IPS-18c (cell line): Measurements from ENCODE around the gene ESCO1.

ENCODE experiments used
- H3K4me3 ChIP-seq: 2 replicates; pipeline ENCODE4 v1.7.0; 2013; ENCODE audit warnings: low read depth, mild to moderate bottlenecking, low read length, moderate library complexity; ENCODE audit not compliant: insufficient read depth
- H3K9me3 ChIP-seq: one replicate; pipeline ENCODE4 v1.6.1; 2013; ENCODE audit warnings: mild to moderate bottlenecking, low read length, moderate library complexity; ENCODE audit not compliant: control insufficient read depth, insufficient read depth

Gene ESCO1

GRCh38 chr18:21513292-21513691 lies 87.2 kb downstream of the ESCO1 start:
- H3K9me3 ChIP-seq, result no peaks in the 10 kb centered on the region
- H3K4me3 ChIP-seq, result no peak overlapping the region

GRCh38 chr18:21509062-21509461 lies 91.4 kb downstream of the ESCO1 start:
- H3K9me3 ChIP-seq, result no peaks in the 10 kb centered on the region
- no peak overlapping the region for H3K4me3 ChIP-seq

GRCh38 chr18:21507913-21508701 lies 92.4 kb downstream of the ESCO1 start:
- Histone ChIP-seq H3K9me3 (no peaks in the 10 kb centered on the region), H3K4me3 (no peak overlapping the region)

- Histone ChIP-seq H3K4me3 (no peak overlapping the region), H3K9me3 (no peaks in the 10 kb centered on the region)
These were observed 97.8 kb downstream of the ESCO1 start for GRCh38 chr18:21502661-21503060.

GRCh38 chr18:21499997-21500396 lies 100.5 kb downstream of the ESCO1 start:
- no peak overlapping the region for H3K4me3 ChIP-seq
- H3K9me3 ChIP-seq, result no peaks in the 10 kb centered on the region

- Histone ChIP-seq H3K4me3 (no peak overlapping the region), H3K9me3 (no peaks in the 10 kb centered on the region)
These were observed 104.1 kb downstream of the ESCO1 start for GRCh38 chr18:21496277-21496835.

GRCh38 chr18:21490748-21491147 lies 109.8 kb downstream of the ESCO1 start:
- no peak overlapping the region for H3K4me3 ChIP-seq
- H3K9me3 ChIP-seq, result no peaks in the 10 kb centered on the region

- no peak overlapping the region for H3K4me3 ChIP-seq
- no peaks in the 10 kb centered on the region for H3K9me3 ChIP-seq
These were observed 110.5 kb downstream of the ESCO1 start for GRCh38 chr18:21489919-21490495.

- no peak overlapping the region for H3K4me3 ChIP-seq
- H3K9me3 ChIP-seq, result no peaks in the 10 kb centered on the region
These were observed 111.3 kb downstream of the ESCO1 start for GRCh38 chr18:21489119-21489750.

- Histone ChIP-seq H3K4me3 (no peak overlapping the region), H3K9me3 (no peaks in the 10 kb centered on the region)
These were observed 113.5 kb downstream of the ESCO1 start for GRCh38 chr18:21486905-21487437.

GRCh38 chr18:21484851-21485636 lies 115.5 kb downstream of the ESCO1 start:
- Histone ChIP-seq H3K9me3 (no peaks in the 10 kb centered on the region), H3K4me3 (no peak overlapping the region)

- Histone ChIP-seq H3K9me3 (no peaks in the 10 kb centered on the region), H3K4me3 (no peak overlapping the region)
These were observed 117.5 kb downstream of the ESCO1 start for GRCh38 chr18:21483051-21483450.

GRCh38 chr18:21481739-21482138 lies 118.8 kb downstream of the ESCO1 start:
- no peaks in the 10 kb centered on the region for H3K9me3 ChIP-seq
- no peak overlapping the region for H3K4me3 ChIP-seq

- no peak overlapping the region for H3K4me3 ChIP-seq
- no peaks in the 10 kb centered on the region for H3K9me3 ChIP-seq
These were observed 120.8 kb downstream of the ESCO1 start for GRCh38 chr18:21479721-21480120.
